K562 (cell line): Measurements from ENCODE around the gene TOMM22.

ENCODE experiments used
- CHD1 ChIP-seq: fragments of 200-600 bp; sonication (generic); IDR thresholded peaks from one replicate; pipeline ENCODE4 v1.6.1; 2012; ENCODE audit warnings: mild to moderate bottlenecking, moderate library complexity, low read length, inconsistent platforms
- HMG20B ChIP-seq: fragments of 250-450 bp; sonication (Bioruptor Pico); IDR thresholded peaks from 2 replicates; pipeline ENCODE4 v1.5.0; 2021; ENCODE audit warnings: mild to moderate bottlenecking
- RB1 ChIP-seq: fragments of 450-650 bp; IDR thresholded peaks from 2 replicates; pipeline ENCODE4 v1.6.1; 2017; ENCODE audit warnings: low read depth, mild to moderate bottlenecking
- TF ChIP-seq, protein P1 (sequence below), 2 experiments: fragments of 450-650 bp; formaldehyde crosslinking in 1 of 2; IDR thresholded peaks; 2 replicates each; pipeline versions ENCODE4 v1.4.0 to v1.6.1; 2014 to 2020; ENCODE audit warnings: mild to moderate bottlenecking in 2 of 2, borderline replicate concordance in 1 of 2, low read depth in 1 of 2

DNA sequence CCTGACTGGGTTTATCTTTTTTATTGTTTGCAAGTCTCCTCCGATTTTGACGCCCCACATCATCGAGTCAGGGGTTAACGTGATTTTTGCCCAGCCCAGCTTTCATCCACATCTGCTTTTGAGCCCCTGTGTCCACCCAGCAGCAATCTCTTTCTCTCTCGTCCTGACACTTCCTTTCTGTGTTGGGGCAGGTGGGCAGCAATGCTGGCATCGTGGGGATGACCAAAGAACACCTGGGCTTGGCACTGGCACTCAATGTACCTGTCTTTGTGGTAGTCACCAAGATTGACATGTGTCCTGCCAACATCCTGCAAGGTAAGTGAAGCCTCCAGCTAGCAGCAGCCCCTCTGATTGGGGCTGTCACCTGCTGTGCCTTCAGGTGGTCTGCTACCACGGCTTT, 39.8 kb downstream of the TOMM22 start:
- TF ChIP-seq CHD1, result no peak
- TF ChIP-seq, protein P1, sequence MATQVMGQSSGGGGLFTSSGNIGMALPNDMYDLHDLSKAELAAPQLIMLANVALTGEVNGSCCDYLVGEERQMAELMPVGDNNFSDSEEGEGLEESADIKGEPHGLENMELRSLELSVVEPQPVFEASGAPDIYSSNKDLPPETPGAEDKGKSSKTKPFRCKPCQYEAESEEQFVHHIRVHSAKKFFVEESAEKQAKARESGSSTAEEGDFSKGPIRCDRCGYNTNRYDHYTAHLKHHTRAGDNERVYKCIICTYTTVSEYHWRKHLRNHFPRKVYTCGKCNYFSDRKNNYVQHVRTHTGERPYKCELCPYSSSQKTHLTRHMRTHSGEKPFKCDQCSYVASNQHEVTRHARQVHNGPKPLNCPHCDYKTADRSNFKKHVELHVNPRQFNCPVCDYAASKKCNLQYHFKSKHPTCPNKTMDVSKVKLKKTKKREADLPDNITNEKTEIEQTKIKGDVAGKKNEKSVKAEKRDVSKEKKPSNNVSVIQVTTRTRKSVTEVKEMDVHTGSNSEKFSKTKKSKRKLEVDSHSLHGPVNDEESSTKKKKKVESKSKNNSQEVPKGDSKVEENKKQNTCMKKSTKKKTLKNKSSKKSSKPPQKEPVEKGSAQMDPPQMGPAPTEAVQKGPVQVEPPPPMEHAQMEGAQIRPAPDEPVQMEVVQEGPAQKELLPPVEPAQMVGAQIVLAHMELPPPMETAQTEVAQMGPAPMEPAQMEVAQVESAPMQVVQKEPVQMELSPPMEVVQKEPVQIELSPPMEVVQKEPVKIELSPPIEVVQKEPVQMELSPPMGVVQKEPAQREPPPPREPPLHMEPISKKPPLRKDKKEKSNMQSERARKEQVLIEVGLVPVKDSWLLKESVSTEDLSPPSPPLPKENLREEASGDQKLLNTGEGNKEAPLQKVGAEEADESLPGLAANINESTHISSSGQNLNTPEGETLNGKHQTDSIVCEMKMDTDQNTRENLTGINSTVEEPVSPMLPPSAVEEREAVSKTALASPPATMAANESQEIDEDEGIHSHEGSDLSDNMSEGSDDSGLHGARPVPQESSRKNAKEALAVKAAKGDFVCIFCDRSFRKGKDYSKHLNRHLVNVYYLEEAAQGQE (IDR thresholded peaks at IDR 0.05; ENCODE audit: borderline replicate concordance), result no peak
- TF ChIP-seq, protein P1 (CRISPR knock-in tag; IDR thresholded peaks at IDR 0.05; ENCODE audit: low read depth), result no peak
- TF ChIP-seq HMG20B, result no peak
- no peak for TF ChIP-seq RB1
